Measurements from ENCODE around the gene RSPH3. TPM values are rescaled to one million over a fixed set of nuclear protein-coding genes. Genes with fewer than 3 reads are reported as not detected.
A peak's percentile ranks its signal among the peaks of the same experiment; 100 is the strongest.
"Not testable (repeated sequence)": the region's sequence is repeated elsewhere in the genome, so short reads cannot be mapped to it uniquely, and the experiment has no call there.

The RSPH3 gene
- total RNA-seq, result 1 to 10 TPM; 3.3 to 4.0 TPM

- Mint-ChIP-seq H3K27ac (peak within 1 kb of the TSS; percentile 80), H3K36me3 (peaks cover 6% of the 10 kb centered on the region), H3K4me1 (peaks cover 36% of the 10 kb centered on the region), H3K4me3 (peak within 1 kb of the TSS; percentile 97), H3K27me3 (no peaks in the 10 kb centered on the region), H3K9me3 (no peaks in the 10 kb centered on the region)
- peak; percentile 96 for DNase-seq
Observed at GRCh38 chr6:158999666-159000403, at the start of gene RSPH3. Gene RSPH3 (minus strand): TSS chr6:159000202. CDS start chr6:158999550, 652 bp downstream.

- H3K4me1 Mint-ChIP-seq, result peaks cover 56% of the 10 kb centered on the region
- peak overlapping the region; percentile 61 for H3K4me3 Mint-ChIP-seq
- peaks cover 21% of the 10 kb centered on the region for H3K36me3 Mint-ChIP-seq
- peak overlapping the region; percentile 90 for H3K27ac Mint-ChIP-seq
- no peak for DNase-seq
- peaks cover 1% of the 10 kb centered on the region for H3K9me3 Mint-ChIP-seq
- peaks cover 2% of the 10 kb centered on the region for H3K27me3 Mint-ChIP-seq
Observed at GRCh38 chr6:159047891-159048685, 48.1 kb upstream of the RSPH3 start.

- peaks cover 4% of the 10 kb centered on the region for H3K27me3 Mint-ChIP-seq
- DNase-seq, result no peak
- H3K4me3 Mint-ChIP-seq, result peak overlapping the region; percentile 83
- H3K36me3 Mint-ChIP-seq, result peaks cover 44% of the 10 kb centered on the region
- peak overlapping the region; percentile 99 for H3K27ac Mint-ChIP-seq
- H3K9me3 Mint-ChIP-seq, result peaks cover 1% of the 10 kb centered on the region
- H3K4me1 Mint-ChIP-seq, result peaks cover 58% of the 10 kb centered on the region
Observed at GRCh38 chr6:159045801-159046200, 45.8 kb upstream of the RSPH3 start.

GRCh38 chr6:159044899-159045727 is 45.1 kb upstream of the RSPH3 start, which contains the start of gene TAGAP:
Gene TAGAP (minus strand): TSS chr6:159044991. CDS start chr6:159044146, 845 bp downstream.
- Mint-ChIP-seq H3K27me3 (peaks cover 4% of the 10 kb centered on the region), H3K4me3 (peak within 1 kb of the TSS; percentile 91), H3K36me3 (peaks cover 51% of the 10 kb centered on the region), H3K9me3 (peaks cover 1% of the 10 kb centered on the region), H3K4me1 (peaks cover 65% of the 10 kb centered on the region), H3K27ac (peak within 1 kb of the TSS; percentile 99)
- peak; percentile 89 for DNase-seq

- Mint-ChIP-seq H3K36me3 (peaks cover 62% of the 10 kb centered on the region), H3K27ac (peak overlapping the region; percentile 96), H3K9me3 (peaks cover 1% of the 10 kb centered on the region), H3K4me1 (peaks cover 69% of the 10 kb centered on the region), H3K4me3 (peak overlapping the region; percentile 91), H3K27me3 (peaks cover 4% of the 10 kb centered on the region)
- no peak for DNase-seq
Observed at GRCh38 chr6:159043947-159044346, 43.9 kb upstream of the RSPH3 start.

- peaks cover 4% of the 10 kb centered on the region for H3K27me3 Mint-ChIP-seq
- DNase-seq, result no peak
- peak overlapping the region; percentile 91 for H3K4me3 Mint-ChIP-seq
- H3K9me3 Mint-ChIP-seq, result peaks cover 1% of the 10 kb centered on the region
- peaks cover 69% of the 10 kb centered on the region for H3K4me1 Mint-ChIP-seq
- peak overlapping the region; percentile 96 for H3K27ac Mint-ChIP-seq
- H3K36me3 Mint-ChIP-seq, result peaks cover 69% of the 10 kb centered on the region
Observed at GRCh38 chr6:159043251-159043650, 43.2 kb upstream of the RSPH3 start.

GRCh38 chr6:159042826-159043181 is 42.8 kb upstream of the RSPH3 start:
- Mint-ChIP-seq H3K4me3 (peak overlapping the region; percentile 91), H3K36me3 (peaks cover 74% of the 10 kb centered on the region), H3K27me3 (peaks cover 4% of the 10 kb centered on the region)

GRCh38 chr6:159042003-159042825 is 42.2 kb upstream of the RSPH3 start:
- peaks cover 68% of the 10 kb centered on the region for H3K4me1 Mint-ChIP-seq
- DNase-seq, result peak; percentile 69
- H3K9me3 Mint-ChIP-seq, result peaks cover 1% of the 10 kb centered on the region
- H3K4me3 Mint-ChIP-seq, result peak overlapping the region; percentile 91
- H3K36me3 Mint-ChIP-seq, result peaks cover 80% of the 10 kb centered on the region
- peaks cover 4% of the 10 kb centered on the region for H3K27me3 Mint-ChIP-seq
- H3K27ac Mint-ChIP-seq, result peak overlapping the region; percentile 96

More at GRCh38 chr6:159042826-159043181, 42.8 kb upstream of the RSPH3 start:
- H3K9me3 Mint-ChIP-seq, result peaks cover 1% of the 10 kb centered on the region
- peaks cover 68% of the 10 kb centered on the region for H3K4me1 Mint-ChIP-seq
- no peak for DNase-seq
- peak overlapping the region; percentile 96 for H3K27ac Mint-ChIP-seq

GRCh38 chr6:159041181-159041580 is 41.2 kb upstream of the RSPH3 start:
- Mint-ChIP-seq H3K27me3 (peaks cover 4% of the 10 kb centered on the region), H3K36me3 (peaks cover 89% of the 10 kb centered on the region), H3K4me3 (peak overlapping the region; percentile 91), H3K9me3 (no peaks in the 10 kb centered on the region), H3K27ac (peak overlapping the region; percentile 96), H3K4me1 (peaks cover 71% of the 10 kb centered on the region)
- no peak for DNase-seq

GRCh38 chr6:159039885-159040258 is 39.9 kb upstream of the RSPH3 start:
- no peak for DNase-seq
- peaks cover 70% of the 10 kb centered on the region for H3K4me1 Mint-ChIP-seq
- peak overlapping the region; percentile 91 for H3K4me3 Mint-ChIP-seq
- no peaks in the 10 kb centered on the region for H3K9me3 Mint-ChIP-seq
- H3K27ac Mint-ChIP-seq, result peak overlapping the region; percentile 96
- peaks cover 99% of the 10 kb centered on the region for H3K36me3 Mint-ChIP-seq
- peaks cover 4% of the 10 kb centered on the region for H3K27me3 Mint-ChIP-seq

- H3K36me3 Mint-ChIP-seq, result peaks cover 94% of the 10 kb centered on the region
- no peak for DNase-seq
- peak overlapping the region; percentile 96 for H3K27ac Mint-ChIP-seq
Observed at GRCh38 chr6:159038914-159039884, 39.2 kb upstream of the RSPH3 start.

GRCh38 chr6:159038318-159038717 is 38.3 kb upstream of the RSPH3 start:
- not testable (repeated sequence) for H3K9me3 Mint-ChIP-seq, H3K27me3 Mint-ChIP-seq, DNase-seq
- H3K27ac Mint-ChIP-seq, result peak overlapping the region; percentile 85
- peaks cover 85% of the 10 kb centered on the region for H3K36me3 Mint-ChIP-seq
- peaks cover 78% of the 10 kb centered on the region for H3K4me1 Mint-ChIP-seq
- H3K4me3 Mint-ChIP-seq, result peak overlapping the region; percentile 66

More at GRCh38 chr6:159038914-159039884, 39.2 kb upstream of the RSPH3 start:
- H3K4me3 Mint-ChIP-seq, result peak overlapping the region; percentile 91
- no peaks in the 10 kb centered on the region for H3K9me3 Mint-ChIP-seq
- peaks cover 4% of the 10 kb centered on the region for H3K27me3 Mint-ChIP-seq
- peaks cover 73% of the 10 kb centered on the region for H3K4me1 Mint-ChIP-seq

- H3K27me3 Mint-ChIP-seq, result no peaks in the 10 kb centered on the region
- no peak for DNase-seq
- H3K4me3 Mint-ChIP-seq, result peak overlapping the region; percentile 66
Observed at GRCh38 chr6:159037756-159038290, 37.8 kb upstream of the RSPH3 start.

More at GRCh38 chr6:159037756-159038290, 37.8 kb upstream of the RSPH3 start:
- Mint-ChIP-seq H3K27ac (peak overlapping the region; percentile 85), H3K36me3 (peaks cover 80% of the 10 kb centered on the region), H3K4me1 (peaks cover 82% of the 10 kb centered on the region), H3K9me3 (no peaks in the 10 kb centered on the region)
